ENCODE data around the gene MACROD2.

DNA sequence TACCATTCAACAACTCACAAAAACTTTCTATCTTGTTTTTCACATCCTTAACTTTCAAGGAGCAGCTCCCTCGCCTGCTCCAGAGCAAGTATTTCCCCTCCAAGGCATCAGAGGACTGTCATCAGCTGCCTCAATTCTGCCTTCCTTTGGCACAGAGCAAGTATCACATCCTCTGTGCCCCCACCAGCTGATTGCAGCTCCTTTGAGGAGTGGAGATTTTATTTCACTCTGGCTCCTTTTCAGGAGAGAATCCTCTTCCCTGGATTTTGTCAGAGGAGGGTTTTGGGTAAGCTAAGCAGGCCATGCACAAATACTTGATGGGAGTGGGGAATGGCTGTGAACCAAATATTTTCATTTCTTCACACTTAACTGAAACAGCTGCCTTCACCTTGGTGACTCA, 952.6 kb downstream of the MACROD2 start:
- TF ChIP-seq, protein P1, sequence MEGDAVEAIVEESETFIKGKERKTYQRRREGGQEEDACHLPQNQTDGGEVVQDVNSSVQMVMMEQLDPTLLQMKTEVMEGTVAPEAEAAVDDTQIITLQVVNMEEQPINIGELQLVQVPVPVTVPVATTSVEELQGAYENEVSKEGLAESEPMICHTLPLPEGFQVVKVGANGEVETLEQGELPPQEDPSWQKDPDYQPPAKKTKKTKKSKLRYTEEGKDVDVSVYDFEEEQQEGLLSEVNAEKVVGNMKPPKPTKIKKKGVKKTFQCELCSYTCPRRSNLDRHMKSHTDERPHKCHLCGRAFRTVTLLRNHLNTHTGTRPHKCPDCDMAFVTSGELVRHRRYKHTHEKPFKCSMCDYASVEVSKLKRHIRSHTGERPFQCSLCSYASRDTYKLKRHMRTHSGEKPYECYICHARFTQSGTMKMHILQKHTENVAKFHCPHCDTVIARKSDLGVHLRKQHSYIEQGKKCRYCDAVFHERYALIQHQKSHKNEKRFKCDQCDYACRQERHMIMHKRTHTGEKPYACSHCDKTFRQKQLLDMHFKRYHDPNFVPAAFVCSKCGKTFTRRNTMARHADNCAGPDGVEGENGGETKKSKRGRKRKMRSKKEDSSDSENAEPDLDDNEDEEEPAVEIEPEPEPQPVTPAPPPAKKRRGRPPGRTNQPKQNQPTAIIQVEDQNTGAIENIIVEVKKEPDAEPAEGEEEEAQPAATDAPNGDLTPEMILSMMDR (IDR thresholded peaks at IDR 0.05) = no peak
- TF ChIP-seq POLR2A (IDR thresholded peaks at IDR 0.05) = no peak
